Measurements from ENCODE around the gene MLYCD.

DNA sequence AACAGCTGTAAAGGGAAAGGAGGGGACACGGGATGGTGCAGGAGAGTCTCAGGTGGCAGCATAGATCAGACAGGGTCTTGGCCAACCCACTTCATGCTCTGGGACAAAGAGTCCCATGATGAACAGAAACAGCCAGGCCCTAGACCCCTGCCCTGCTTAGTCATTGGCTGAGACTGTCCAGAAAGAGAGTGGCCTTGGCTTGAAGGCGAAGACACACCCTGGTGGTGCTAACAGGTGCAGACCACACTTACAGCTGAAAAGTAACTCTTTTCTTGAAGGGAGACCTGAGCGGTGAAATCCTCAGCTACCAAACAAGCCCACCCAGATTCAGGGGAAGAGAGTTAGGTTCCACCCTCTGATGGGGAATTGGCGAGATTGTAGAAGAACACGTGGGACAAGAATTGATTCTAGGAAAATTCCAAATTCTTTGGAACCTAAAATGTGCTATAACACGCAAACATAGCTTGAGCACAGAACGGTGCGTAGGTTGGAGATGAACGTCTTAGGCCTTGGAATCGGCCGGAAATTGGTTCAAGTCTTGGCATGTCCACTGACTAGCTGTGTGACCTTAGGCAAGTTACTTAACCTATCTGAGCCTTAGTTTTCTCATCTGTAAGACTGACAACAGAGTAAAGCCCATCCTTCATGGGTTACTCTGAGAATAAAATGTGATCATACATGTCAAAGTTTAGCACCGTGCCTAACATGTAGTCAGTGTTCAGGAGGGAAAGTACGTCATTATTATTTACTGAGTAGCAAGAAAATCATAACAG, 12.5 kb upstream of the MLYCD start:
- TF ChIP-seq, protein P1, sequence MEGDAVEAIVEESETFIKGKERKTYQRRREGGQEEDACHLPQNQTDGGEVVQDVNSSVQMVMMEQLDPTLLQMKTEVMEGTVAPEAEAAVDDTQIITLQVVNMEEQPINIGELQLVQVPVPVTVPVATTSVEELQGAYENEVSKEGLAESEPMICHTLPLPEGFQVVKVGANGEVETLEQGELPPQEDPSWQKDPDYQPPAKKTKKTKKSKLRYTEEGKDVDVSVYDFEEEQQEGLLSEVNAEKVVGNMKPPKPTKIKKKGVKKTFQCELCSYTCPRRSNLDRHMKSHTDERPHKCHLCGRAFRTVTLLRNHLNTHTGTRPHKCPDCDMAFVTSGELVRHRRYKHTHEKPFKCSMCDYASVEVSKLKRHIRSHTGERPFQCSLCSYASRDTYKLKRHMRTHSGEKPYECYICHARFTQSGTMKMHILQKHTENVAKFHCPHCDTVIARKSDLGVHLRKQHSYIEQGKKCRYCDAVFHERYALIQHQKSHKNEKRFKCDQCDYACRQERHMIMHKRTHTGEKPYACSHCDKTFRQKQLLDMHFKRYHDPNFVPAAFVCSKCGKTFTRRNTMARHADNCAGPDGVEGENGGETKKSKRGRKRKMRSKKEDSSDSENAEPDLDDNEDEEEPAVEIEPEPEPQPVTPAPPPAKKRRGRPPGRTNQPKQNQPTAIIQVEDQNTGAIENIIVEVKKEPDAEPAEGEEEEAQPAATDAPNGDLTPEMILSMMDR (IDR thresholded peaks at IDR 0.05; ENCODE audit: low read depth, low read length), result no peak
- TF ChIP-seq EZH2phosphoT487 (IDR thresholded peaks at IDR 0.05; ENCODE audit: low read depth), result no peak
